Stimulated activated CD4-positive, alpha-beta T cell treated with anti-CD3 and anti-CD28 coated beads, TNF-alpha, amount 100 ng/mL, for 4 hours (primary cell): Measurements from ENCODE around the gene POU2F2.

Source experiments
- DNase-seq, 3 experiments: peaks; one replicate each; pipeline ENCODE4 v3.0.0-alpha.2; 2020; ENCODE audit warnings: low read depth in 3 of 3

The POU2F2 gene

DNA sequence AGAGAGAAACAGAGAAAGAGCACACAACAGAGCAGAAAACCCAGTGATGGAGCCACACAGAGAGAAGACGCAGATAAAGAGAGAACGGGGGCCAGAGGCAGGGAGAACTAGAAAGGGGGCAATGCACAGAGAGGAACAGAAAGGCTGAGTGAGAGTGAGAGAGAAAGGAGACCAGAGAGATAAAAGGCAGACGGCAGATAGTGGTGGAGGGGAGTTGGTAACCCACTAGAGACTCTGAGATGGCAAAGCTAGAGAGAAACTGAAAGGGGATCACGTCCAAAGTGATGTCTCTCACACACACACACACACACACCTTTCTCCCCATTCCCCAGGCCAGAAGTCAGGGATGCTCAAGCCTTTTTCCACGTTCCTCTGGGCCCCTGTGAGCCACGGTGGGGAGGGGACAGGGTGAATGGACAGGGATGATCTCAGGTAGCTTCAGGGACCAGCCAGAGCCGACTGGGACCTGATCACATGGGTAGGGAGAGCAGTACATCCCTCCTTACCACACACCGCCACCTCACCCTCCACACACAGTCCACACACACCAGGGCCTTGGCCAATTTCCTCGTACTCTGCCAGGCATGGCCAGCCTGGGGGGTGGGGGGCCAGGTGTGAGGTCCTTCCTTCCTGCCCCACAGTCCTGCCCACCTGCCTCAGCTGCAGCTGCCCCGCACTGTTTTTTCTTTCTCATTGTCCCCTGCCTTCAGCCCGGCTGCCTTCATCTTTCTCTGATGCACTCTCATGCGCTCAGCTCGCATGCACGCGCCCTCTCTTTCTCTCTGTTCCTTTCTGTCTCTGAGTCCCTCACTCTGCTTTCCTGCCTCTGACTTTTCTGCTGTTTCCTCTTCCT is 22.5 kb upstream of the POU2F2 start:
- no peak for DNase-seq

DNA sequence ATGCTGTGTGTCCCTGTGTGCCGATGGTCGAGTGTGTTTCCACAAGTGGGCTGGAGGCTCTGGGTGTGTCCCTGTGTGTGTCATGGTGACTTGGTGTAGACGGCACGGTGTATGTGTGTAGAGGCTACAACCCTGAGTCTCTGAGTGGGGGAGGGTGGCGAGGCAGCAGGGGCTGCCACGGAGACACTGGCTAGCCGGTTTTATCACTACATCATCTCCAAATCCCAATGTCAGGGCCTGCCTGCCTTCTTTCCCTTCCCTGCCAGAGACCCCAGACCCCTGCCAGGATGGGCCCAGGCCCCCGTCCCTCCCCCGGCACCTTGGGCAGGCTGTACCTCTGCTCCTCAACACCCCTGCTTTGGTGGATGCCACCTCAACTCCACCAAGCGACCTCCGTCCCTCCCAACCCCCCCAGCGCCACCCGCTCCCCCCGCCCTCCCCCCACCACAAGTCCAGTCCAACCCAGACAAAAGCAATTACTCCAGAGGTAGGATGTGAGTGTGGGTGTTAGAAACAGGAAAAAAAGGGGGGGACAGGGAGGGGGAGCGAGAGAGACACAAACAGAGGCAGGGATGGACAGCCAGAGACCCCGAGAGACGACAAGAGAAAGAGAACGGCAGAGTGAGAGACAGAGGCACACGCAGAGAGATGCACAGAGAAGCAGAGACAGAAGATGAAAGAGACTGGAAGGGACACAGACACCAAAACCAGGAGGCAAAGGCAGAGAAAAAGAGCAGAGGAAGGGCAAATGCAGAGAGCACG is 21.6 kb upstream of the POU2F2 start:
- DNase-seq: no peak

DNA sequence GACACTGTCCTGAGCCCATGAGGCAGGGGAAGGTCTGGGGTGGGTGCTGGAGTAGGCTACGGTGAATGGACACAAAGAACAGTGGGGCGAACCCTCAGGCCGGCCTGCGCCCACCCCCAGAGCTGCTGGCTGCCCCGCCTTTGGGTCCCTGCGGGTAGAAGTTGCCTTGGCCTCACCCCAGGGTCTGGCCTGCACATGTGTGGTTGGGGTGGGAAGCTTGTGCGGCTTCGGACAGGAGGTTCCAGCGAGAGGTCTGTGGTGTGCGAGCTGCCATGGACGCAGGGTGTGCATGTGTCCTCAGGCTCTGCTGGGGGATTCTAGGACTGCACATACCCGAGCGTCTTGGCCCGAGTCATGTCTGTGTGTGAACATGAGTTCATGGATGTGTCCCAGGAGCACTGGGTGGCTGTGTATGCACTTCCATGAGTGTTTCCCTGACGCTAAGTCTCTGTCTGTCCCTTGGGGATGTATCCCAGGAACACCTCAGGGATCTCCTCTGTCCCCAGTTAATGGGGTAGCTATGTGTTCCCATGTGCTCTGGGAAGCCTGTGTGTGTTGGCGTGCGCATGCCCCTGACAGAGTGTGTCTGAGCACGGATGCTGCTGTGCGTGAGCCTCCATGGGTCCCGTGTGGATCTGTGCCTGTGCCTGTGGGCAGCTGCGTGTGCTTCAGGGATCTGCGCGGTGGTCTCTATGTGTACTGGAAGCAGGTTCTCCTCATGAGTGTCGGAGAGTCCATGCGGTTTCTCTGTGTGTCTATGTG is 20.8 kb upstream of the POU2F2 start:
- no peak for DNase-seq

DNA sequence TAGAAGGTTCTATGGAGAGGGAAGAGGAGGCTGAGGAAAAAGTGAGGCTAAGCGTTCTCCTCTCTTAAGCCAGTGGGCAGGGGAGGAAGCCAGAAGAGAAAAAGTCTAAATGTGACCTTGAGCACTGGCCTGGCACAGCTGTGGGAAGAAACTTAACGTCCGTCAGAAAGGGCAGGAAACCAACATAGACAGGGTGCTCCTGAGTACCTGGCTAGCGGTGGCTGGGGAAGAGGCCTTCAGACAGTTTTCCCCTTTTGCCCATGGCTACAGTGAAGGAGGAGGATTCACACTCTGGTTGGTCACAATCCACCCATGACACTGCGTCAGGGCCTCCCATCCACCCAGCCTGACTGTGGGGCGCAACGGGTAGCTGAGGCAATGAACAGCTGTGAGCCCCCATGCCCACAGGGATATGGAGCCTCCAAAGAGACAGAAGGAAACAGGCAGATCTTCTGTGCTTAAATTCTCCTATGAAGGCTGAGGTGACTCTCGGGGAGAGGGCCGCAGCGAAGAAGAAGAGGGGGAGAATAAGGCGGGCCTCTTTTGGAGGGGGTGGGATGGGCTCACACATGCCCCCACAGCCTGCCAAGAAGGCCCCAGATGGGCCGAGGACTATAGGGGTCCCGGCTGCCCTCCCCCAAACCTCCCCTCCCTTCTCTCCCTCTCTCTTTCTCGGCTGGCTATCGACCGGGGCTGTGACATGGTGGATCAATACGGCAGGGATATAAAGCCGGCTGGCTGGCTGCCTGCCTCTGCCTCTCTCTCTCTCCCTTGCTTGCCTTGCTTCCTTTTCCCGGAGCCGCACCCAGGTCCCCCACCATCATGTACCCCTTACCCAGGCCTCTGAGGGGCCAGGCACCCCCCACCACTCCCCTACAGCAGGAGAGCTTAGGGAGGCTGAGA is 19.8 kb upstream of the POU2F2 start:
- no peak for DNase-seq

DNA sequence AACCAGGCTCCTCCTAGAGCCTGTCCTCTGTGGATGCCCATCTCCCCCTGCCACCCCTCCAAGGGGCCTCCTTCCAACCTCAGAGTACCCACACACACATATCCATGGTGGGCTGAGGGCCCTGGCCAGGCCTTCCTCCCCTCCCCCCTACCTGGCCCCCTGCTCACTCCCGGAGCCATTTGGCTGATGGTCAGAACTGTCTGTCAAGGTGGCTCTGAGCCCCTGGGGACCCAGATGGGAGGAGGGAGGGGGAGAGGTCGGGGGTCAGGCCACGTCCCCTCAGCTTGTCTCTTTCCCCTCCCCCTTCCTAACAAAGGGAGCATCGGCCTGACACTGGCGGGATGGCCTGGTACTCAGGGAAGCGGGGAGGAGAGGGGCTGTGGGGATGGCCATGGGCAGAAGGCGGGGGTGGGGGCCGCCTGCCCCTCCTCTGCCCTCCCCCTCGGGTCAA is 18.7 kb upstream of the POU2F2 start:
- no peak for DNase-seq

DNA sequence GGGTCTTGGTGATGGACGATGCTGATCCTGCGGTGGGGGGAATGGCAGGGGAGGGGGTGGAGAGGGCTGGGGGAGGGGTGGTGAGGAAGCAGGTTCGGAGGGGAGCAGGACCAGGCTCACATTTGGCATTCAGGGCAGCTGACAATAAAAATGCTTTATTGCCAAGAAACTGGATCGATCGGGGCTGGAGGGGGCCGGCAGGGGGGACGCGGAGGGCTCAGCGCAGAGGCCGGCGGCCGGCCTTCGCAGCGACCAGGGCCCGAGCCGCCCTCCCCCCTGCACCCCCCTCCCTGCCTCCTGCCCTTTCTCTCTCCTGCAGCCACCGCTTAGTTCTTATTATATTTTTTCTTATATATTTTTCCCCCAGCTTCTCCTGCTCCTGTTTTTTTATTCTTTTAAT is 18.1 kb upstream of the POU2F2 start:
- no peak for DNase-seq

DNA sequence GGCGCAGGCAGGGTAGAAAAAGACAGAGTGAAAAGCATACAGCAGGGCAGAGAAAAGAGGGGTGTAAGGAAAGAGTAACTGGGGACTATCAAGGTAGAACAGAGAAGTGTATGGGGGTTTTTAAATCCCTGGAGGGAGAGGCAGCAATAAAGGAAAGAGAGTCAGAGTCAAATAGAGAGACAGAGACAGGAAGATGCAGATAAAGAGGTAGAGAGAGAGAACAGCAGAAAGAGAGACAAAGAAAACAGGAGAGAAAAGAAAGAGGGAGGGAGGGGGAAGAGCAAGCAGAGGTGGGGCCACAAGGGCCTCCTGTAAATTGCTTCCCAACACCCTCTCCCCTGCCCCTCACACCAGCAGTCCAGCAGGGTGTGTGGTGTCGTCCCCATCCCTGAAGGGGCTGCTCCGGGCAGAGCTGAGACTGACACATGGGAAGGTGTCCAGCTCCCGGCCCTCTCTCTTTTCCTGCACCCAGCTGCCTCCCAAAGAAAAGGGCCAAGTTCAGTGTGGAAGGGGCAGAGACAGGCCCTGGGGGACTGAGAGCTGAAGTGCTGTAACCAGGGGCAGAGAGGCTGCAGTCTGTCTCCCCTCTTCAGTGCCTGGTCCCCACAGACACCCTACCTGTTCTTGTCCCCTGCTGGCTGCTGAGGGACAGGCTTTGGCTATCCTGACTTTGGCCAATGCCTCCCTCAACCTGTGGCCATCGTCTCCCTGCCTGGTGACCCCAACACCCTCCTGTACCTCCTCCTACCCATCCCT is 17.4 kb upstream of the POU2F2 start:
- no peak for DNase-seq

DNA sequence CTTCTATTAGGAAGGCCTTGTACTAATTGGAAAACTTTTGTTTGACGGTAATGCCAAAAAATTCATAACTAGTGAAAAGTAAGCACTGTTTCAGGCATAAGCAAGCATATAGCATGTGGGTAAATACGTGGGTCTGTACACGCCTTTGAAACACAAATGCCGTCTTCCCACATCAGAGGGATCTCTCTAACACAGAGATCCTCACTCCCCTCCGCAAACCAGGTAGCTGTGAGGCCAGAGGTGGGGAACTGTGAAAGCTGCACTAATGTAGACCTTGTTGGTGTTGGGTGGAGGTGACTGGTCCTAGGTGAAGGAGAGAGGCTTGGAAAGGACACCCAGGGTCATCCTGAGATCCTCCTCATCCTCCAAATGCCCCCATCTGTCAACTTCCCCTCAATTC is 16.0 kb upstream of the POU2F2 start:
- DNase-seq: no peak

DNA sequence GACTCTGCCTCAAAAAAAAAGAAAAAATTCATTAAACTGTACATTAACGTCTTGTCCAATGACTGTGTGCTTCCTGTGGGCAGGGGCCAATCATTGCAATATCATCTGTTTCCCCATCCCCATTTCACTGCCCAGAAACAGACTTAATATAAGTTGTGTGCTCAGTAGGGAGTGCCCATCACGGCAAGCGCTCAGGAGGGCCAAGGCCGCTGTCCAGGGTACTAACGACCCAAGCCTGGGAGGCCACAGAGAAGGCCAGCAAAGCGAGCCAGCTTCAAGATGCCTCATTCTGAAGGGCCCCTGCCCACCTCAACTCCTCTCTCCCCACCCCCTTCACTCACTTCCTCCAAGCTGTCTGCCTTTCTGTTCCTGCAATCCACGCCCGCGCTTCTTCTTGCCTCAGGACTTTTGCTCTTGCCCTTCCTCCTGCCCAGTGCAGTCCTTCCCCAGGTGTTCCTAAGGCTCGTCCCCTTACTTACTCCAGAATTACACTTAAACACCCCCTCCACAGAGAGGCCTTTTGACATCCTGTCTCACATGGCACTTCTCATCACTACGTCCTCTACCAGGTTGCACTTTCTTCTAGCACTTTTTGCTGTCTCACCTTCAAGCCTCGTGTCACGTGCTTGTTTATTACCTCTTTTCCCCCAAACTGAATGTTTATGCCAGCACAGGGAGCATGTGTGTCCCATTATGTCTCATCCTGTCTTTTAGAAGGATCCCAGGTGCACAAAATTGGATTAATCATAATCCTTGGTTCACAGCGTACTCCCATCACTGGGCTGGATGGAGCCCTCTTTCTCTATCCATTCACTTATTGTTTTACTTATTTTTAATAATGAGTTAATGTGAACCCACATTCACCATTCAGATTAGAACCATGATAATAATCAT is 11.3 kb upstream of the POU2F2 start:
- DNase-seq: no peak

DNA sequence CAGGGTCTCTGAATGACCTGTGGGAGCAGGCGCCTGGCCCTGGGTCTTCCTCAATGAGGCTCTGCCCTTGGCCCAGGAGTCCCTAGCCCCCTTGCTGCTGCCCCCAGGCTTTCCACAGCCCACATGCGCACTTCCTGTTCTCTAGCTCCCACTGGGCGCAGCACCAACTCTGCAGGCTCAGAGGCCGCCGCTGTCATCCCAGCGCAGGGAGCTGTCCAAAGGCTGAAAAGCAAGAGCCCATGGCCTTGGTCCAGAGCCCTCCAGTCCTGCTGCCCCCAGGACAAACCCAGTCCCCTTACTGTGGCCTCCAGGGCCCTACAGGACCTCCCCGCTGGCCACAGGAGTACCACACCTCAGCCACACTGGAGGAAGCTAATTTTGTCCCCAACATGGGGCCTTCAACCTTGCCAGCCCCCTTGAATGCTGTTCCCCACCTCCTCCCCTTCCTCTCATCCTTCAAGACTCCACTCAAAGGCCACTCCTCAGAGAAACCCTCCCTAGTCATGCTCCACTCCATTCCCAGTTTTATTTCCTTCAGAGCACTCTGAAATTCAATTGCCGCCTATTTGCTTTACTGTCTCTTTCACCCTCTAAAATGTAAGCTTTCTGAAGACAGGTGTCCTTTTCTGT is 8.0 kb upstream of the POU2F2 start:
- no peak for DNase-seq

DNA sequence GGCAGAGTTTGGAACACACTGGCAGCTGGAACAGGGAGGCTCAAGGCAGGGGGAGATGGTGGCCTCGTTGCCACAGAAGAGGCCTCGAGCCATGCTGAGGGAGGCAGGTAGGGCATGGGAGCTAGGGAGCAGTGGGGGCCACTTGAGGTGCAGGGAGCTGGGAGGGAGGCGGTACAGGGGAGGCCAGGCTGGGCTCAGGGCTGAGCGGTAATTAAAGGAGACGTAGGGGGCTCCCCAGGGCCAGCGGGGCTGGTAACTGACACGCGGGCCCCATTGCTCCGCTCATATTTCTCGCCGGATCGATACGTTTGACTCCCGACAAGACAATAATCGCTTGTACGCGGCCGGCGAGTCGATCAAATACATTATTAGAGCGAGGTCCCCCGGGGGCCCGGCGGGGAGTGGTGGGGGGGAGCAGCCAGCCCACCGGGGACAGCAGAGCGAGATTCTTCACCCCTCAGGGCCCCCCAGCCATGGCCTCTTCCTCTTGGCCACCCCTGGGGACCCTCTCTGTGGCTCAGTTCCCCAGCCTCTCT is 2.4 kb upstream of the POU2F2 start:
- DNase-seq: no peak

DNA sequence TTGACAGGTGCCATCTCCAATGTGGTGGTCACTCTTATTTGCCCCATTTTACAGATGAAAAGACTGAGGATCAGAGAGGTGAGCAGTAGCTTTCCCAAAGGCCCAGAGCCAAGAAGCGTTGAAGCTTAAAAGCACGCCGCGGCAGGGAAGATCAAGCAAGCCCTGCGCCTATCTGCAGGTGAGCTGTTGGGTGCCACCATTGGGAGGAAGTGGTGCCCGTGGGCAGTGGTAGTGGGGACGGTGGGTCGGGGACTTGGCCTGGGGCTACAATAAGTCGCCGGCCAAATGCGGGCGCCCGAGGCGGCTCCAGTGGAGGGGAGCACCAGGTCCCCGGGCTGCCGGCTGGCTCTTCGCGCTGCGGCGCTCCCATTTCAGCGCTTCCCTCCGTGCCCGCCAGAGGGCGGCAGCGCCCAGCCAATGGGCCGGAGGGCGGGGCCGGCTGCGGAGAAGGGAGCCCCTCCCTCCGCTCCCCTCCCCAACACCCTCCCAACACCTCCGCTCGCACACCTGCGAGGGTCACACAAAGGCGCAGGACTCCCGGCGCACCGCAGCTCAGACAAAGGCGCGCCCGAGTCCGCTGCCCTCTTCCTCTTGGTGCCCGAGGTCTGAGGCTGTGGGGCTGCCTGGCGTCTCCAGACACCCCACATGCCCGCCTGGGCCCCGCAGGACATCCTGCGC is 744 bp upstream of the POU2F2 start:
- DNase-seq: peak; percentile 72 to 87 (median 80)

DNA sequence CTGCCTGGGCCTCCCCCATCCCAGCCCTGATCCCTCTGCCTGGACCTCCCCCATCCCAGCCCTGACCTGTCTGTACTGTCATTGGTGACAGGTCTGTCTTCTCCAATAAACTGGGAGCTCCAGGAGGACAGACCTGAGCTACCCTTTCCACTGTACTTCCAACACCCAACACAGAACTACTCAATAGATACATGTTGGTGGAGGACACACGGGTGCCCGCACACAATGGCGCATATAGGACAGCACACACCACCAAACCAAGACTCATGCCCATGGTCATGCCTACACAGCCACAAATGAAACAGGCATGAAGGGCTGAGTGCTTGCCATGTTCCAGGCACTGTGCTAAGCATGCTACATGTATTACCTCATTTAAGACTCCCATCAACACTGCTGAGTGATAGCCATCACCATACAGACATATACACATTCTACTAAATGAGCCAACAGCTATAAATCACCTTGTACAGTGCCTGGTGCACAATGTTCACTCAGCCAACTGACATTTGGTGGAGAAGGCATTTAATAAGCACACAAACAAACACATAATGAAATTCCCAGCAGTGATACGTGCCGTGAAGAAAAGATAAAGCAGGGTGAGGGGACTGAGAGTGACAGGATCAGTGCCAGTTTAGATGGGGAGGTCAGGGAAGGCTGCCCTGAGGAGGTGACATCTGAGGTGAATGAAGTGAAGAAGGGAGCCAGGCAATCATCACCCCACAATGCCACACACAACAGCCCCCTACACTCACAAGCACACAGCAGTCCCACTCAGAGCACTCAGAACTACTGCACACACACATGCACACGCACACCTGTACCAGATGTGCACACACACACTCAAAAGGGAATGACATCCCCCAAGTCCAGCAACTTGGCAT is 857 bp downstream of the POU2F2 start:
- DNase-seq: no peak

DNA sequence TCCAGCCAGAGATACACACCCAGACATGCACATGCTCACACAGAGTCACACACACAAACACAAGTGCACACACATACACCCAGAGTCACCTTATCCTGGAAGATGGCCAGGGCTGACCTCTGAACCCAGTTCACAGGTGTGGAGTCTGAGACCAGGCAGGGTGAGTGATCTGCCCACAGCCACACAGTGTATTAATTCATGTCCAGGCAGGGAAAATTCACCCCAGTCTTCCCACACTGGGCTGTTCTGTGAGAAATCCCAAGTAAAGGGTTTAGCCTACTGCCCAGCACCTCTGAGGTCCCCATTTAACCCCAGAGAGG is 2.0 kb downstream of the POU2F2 start:
- no peak for DNase-seq

DNA sequence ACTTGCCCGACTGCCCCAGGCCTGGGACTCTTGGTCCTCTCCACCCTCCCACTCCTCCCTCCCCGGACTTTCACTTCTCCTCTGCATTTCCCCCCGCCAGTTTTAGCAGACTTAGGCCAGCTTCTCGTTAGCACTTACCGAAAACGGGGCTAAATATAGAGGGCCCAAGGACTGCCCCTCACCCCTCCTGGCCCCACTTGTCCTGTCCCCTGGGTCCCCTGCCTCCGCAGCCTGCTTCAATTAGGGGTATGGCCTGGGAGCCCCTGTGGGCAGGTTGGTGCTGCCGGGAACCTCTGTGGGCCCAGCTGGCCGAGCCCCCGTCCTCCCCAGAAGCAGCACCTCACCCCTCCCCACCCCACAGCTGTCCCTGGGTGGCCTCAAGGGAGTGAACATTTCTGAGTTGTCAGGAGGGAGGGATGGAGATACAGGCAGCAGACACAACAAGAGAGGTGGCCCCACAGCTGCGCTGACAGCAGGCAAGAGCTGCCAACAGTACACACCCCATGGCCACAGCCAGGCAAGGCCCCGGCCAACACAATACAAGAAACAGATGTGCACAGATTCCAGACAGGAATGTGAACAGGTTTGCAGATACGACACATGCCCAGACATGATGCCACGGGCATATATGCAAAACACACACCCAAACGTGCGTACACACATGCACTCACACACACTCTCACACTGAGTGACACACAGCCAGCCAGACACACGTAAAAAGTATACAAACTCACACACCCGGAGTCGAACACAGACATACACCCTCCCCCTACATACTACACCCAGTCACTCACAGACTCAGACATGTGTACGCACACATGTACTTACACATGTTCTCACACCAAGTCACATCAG is 2.6 kb downstream of the POU2F2 start:
- DNase-seq: no peak

DNA sequence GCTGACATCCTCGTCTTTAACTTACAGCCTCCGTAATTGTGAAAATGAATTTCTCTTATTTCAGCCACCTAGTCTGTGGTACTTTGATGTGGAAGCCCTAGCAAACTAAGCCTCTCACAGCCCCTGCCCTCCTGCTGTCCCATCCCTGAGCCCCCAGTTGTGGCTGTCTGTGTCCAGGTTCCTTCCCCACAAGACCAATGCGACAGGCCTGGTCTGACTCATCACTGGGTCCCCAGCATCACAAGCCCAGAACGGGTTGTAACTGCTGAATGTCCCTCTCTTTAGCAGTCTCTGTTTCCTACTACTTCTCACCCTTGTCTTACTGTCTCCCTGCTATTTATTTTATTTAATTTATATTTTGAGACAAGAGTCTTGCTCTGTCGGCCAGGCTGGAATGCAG is 5.7 kb downstream of the POU2F2 start:
- no peak for DNase-seq
